ENCODE measurements around the gene RSF1. TPM values are rescaled to one million over a fixed set of nuclear protein-coding genes. Genes with fewer than 3 reads are reported as not detected.

Gene RSF1
- total and polyA plus RNA-seq, 7 donors, result 2.7 to 34.8 (median 30.0) TPM

GRCh38 chr11:77695417-77695816, 125.1 kb downstream of the RSF1 start:
- H3K9me3 ChIP-seq, result no peaks in the 10 kb centered on the region
- WGBS, 3 donors, result 97 to 100% (median 97%) methylated on average over 1 of the region's 1 CpG
- no peaks in the 10 kb centered on the region for H3K4me1 ChIP-seq
- DNase-seq, result no peak
- no peak overlapping the region for H3K4me3 ChIP-seq
- TF ChIP-seq CTCF (IDR thresholded peaks at IDR 0.05), result no peak
- intact Hi-C loops (cut with DNase I), result no loop called here
- no peaks in the 10 kb centered on the region for H3K27me3 ChIP-seq (ENCODE audit: insufficient read depth in 3 of 3, low read length in 2 of 3)
- H3K27ac ChIP-seq, result no peak overlapping the region
- H3K36me3 ChIP-seq (ENCODE audit: insufficient read depth in 1 of 2, low read depth in 1 of 2), result peaks cover 0 to 78% of the 10 kb centered on the region in 2 donors
- ATAC-seq, result no peak

GRCh38 chr11:77690649-77691048, 129.9 kb downstream of the RSF1 start:
- intact Hi-C loops (cut with DNase I), result no loop called here
- Histone ChIP-seq H3K27ac (no peak overlapping the region), H3K9me3 (no peaks in the 10 kb centered on the region), H3K4me1 (no peaks in the 10 kb centered on the region), H3K27me3 (ENCODE audit: insufficient read depth in 3 of 3, low read length in 2 of 3) (no peaks in the 10 kb centered on the region), H3K4me3 (no peak overlapping the region), H3K36me3 (ENCODE audit: insufficient read depth in 1 of 2, low read depth in 1 of 2) (peaks cover 0 to 77% of the 10 kb centered on the region in 2 donors)
- WGBS, 3 donors, result 81 to 99% (median 88%) methylated on average over 3 of the region's 3 CpGs
- no peak for ATAC-seq
- TF ChIP-seq CTCF (IDR thresholded peaks at IDR 0.05), result no peak
- DNase-seq, result no peak

GRCh38 chr11:77687088-77687487, 133.4 kb downstream of the RSF1 start:
- H3K27me3 ChIP-seq (ENCODE audit: insufficient read depth in 3 of 3, low read length in 2 of 3), result no peaks in the 10 kb centered on the region
- intact Hi-C loops (cut with DNase I), result no loop called here
- no peak overlapping the region for H3K4me3 ChIP-seq
- ATAC-seq (no peak), DNase-seq (no peak)
- TF ChIP-seq CTCF (IDR thresholded peaks at IDR 0.05), result no peak
- no peak overlapping the region for H3K27ac ChIP-seq
- no peaks in the 10 kb centered on the region for H3K9me3 ChIP-seq
- H3K36me3 ChIP-seq (ENCODE audit: insufficient read depth in 1 of 2, low read depth in 1 of 2), result peaks cover 2 to 86% of the 10 kb centered on the region in 2 donors
- no peaks in the 10 kb centered on the region for H3K4me1 ChIP-seq

- Histone ChIP-seq H3K9me3 (no peaks in the 10 kb centered on the region), H3K4me1 (no peaks in the 10 kb centered on the region), H3K4me3 (no peak overlapping the region), H3K27me3 (ENCODE audit: insufficient read depth in 3 of 3, low read length in 2 of 3) (no peaks in the 10 kb centered on the region), H3K27ac (no peak overlapping the region), H3K36me3 (ENCODE audit: insufficient read depth in 1 of 2, low read depth in 1 of 2) (peaks cover 0 to 99% of the 10 kb centered on the region in 2 donors)
- TF ChIP-seq CTCF (IDR thresholded peaks at IDR 0.05), result no peak
- DNase-seq, result no peak
- 92 to 94% (median 92%) methylated on average over 3 of the region's 3 CpGs for WGBS, 3 donors
- intact Hi-C loops (cut with DNase I), result no loop called here
- no peak for ATAC-seq
These were observed 143.4 kb downstream of the RSF1 start for GRCh38 chr11:77677138-77677537.

- ATAC-seq (peak in 3 of 4 donors; percentile 61 to 85 (median 80)), DNase-seq (no peak)
- no peaks in the 10 kb centered on the region for H3K27me3 ChIP-seq (ENCODE audit: insufficient read depth in 3 of 3, low read length in 2 of 3)
- H3K36me3 ChIP-seq (ENCODE audit: insufficient read depth in 1 of 2, low read depth in 1 of 2), result peaks cover 2 to 98% of the 10 kb centered on the region in 2 donors
- TF ChIP-seq CTCF (IDR thresholded peaks at IDR 0.05), result no peak
- 96 to 100% (median 99%) methylated on average over 1 of the region's 1 CpG for WGBS, 3 donors
- intact Hi-C loops (cut with DNase I), result no loop called here
- H3K27ac ChIP-seq, result no peak overlapping the region
- H3K4me3 ChIP-seq, result no peak overlapping the region
- peaks cover 7% of the 10 kb centered on the region for H3K4me1 ChIP-seq
- no peaks in the 10 kb centered on the region for H3K9me3 ChIP-seq
These were observed 148.3 kb downstream of the RSF1 start for GRCh38 chr11:77672264-77672663.
